Esophagus muscularis mucosa (tissue), 4 donors: ENCODE data around the gene KRT20. TPM values are rescaled to one million over a fixed set of nuclear protein-coding genes. Genes with fewer than 3 reads are reported as not detected.
A peak's percentile ranks its signal among the peaks of the same experiment; 100 is the strongest.
"Not testable (repeated sequence)": the region's sequence is repeated elsewhere in the genome, so short reads cannot be mapped to it uniquely, and the experiment has no call there.

Experiments
- DNase-seq: peaks from one replicate; pipeline ENCODE4 v3.0.0-alpha.2; 2017; ENCODE audit errors: extremely low spot score
- H3K27ac ChIP-seq, 4 donors: fragments of 200-600 bp; sonication (generic); replicated peaks in 1 of 4; 1 replicate in 3 of 4; 2 replicates in 1 of 4; pipeline ENCODE4 v1.5.1; 2016 to 2019; ENCODE audit warnings: mild to moderate bottlenecking in 1 of 4
- H3K27me3 ChIP-seq, 4 donors: fragments of 200-600 bp; sonication (generic); one replicate each; pipeline versions ENCODE4 v1.5.1 to v1.6.0; 2016 to 2019
- H3K36me3 ChIP-seq, 4 donors: fragments of 200-600 bp; sonication (generic); one replicate each; pipeline ENCODE4 v1.5.1; 2016 to 2019
- H3K4me1 ChIP-seq, 4 donors: fragments of 200-600 bp; sonication (generic); one replicate each; pipeline ENCODE4 v1.5.1; 2016 to 2019
- H3K4me3 ChIP-seq, 4 donors: fragments of 200-600 bp; sonication (generic); 1 replicate in 2 of 4; 2 replicates in 2 of 4; pipeline ENCODE4 v1.5.1; 2016 to 2019; ENCODE audit warnings: mild to moderate bottlenecking in 4 of 4, moderate library complexity in 1 of 4
- H3K9me3 ChIP-seq, 4 donors: fragments of 200-600 bp; sonication (generic); 1 replicate in 3 of 4; 2 replicates in 1 of 4; pipeline ENCODE4 v1.5.1; 2016 to 2019
- CTCF ChIP-seq, 3 experiments: fragments of 200-600 bp in 2 of 3; fragments of 450-650 bp in 1 of 3; sonication (generic) in 2 of 3; IDR thresholded peaks; one replicate each; pipeline ENCODE4 v1.5.1; 2017 to 2019; ENCODE audit warnings: antibody characterized with exemption in 3 of 3, mild to moderate bottlenecking in 2 of 3, moderate library complexity in 1 of 3
- EP300 ChIP-seq: sonication (generic); formaldehyde crosslinking; IDR thresholded peaks from one replicate; pipeline ENCODE4 v1.6.1; 2017; ENCODE audit warnings: antibody characterized with exemption
- POLR2A ChIP-seq: fragments of 450-650 bp; IDR thresholded peaks from one replicate; pipeline ENCODE4 v1.6.1; 2017; ENCODE audit warnings: antibody characterized with exemption, moderate library complexity, mild to moderate bottlenecking, low read depth
- POLR2AphosphoS5 ChIP-seq, 2 donors: sonication (generic); formaldehyde crosslinking; IDR thresholded peaks; one replicate each; pipeline ENCODE4 v1.6.1; 2017; ENCODE audit warnings: antibody characterized with exemption in 2 of 2
- WGBS: methylation state at CpG from one replicate; pipeline ENCODE4 v1.1.5; 2018; 5-methylcytosine and 5-hydroxymethylcytosine counted together
- intact Hi-C: fragments of 100-400 bp; cut with DNase I; formaldehyde crosslinking; loops from one replicate; pipeline ENCODE4 v1.15.1; 2023
- total RNA-seq, 4 donors: library from RNA; depleted of rRNA; stranded (reverse); fragments of >200 nt; gene quantifications; one replicate each; pipeline versions ENCODE4 v1.1.0 to v1.2.1, GENCODE V29; 2016

The KRT20 gene
- total RNA-seq, 4 donors from 2014 or later = 0.52 TPM; not detected in 3

GRCh38 chr17:40922239-40922638, 37.2 kb upstream of the KRT20 start:
- intact Hi-C loops = no loop called here
- Histone ChIP-seq H3K4me3 (no peak overlapping the region), H3K36me3 (no peaks in the 10 kb centered on the region), H3K27me3 (no peaks in the 10 kb centered on the region), H3K27ac (peak overlapping the region in 3 of 4 donors; percentile 6 to 49 (median 47)), H3K4me1 (peaks cover 0 to 11% (median 7%) of the 10 kb centered on the region in 4 donors), H3K9me3 (no peaks in the 10 kb centered on the region)
- no peak for DNase-seq
- WGBS = 42% methylated on average over 2 of the region's 2 CpGs
- peak in 1 of 2 donors; percentile 60 for TF ChIP-seq POLR2AphosphoS5 (IDR thresholded peaks at IDR 0.05)
- no peak for TF ChIP-seq CTCF (IDR thresholded peaks at IDR 0.05)
- TF ChIP-seq EP300 = no peak

GRCh38 chr17:40921026-40921425, 36.0 kb upstream of the KRT20 start:
- Histone ChIP-seq H3K27me3 (no peaks in the 10 kb centered on the region), H3K27ac (no peak overlapping the region), H3K9me3 (no peaks in the 10 kb centered on the region), H3K4me3 (no peak overlapping the region), H3K4me1 (peaks cover 0 to 11% (median 7%) of the 10 kb centered on the region in 4 donors), H3K36me3 (no peaks in the 10 kb centered on the region)
- no peak for TF ChIP-seq POLR2AphosphoS5 (IDR thresholded peaks at IDR 0.05)
- 89% methylated on average over 2 of the region's 2 CpGs for WGBS
- DNase-seq = no peak
- intact Hi-C loops = no loop called here

- 93% methylated on average over 2 of the region's 2 CpGs for WGBS
- H3K9me3 ChIP-seq, H3K27ac ChIP-seq, H3K36me3 ChIP-seq, H3K4me3 ChIP-seq, H3K4me1 ChIP-seq, H3K27me3 ChIP-seq, DNase-seq, intact Hi-C loops: not testable (repeated sequence)
These were observed 32.1 kb upstream of the KRT20 start for GRCh38 chr17:40917116-40917515.

- Histone ChIP-seq H3K36me3 (no peaks in the 10 kb centered on the region), H3K27me3 (no peaks in the 10 kb centered on the region), H3K4me1 (peaks cover 0 to 8% (median 0%) of the 10 kb centered on the region in 4 donors), H3K4me3 (no peak overlapping the region), H3K27ac (no peak overlapping the region), H3K9me3 (no peaks in the 10 kb centered on the region)
- TF ChIP-seq POLR2A (no peak), EP300 (no peak)
- no peak for DNase-seq
- WGBS = 0% methylated on average over 1 of the region's 1 CpG
- intact Hi-C loops = no loop called here
These were observed 31.3 kb upstream of the KRT20 start for GRCh38 chr17:40916366-40916765.

- no peak for DNase-seq
- 69% methylated on average over 2 of the region's 2 CpGs for WGBS
- H3K9me3 ChIP-seq = no peaks in the 10 kb centered on the region
- TF ChIP-seq CTCF (IDR thresholded peaks at IDR 0.05) (no peak), POLR2A (no peak), POLR2AphosphoS5 (IDR thresholded peaks at IDR 0.05) (no peak), EP300 (no peak)
- H3K4me1 ChIP-seq = peaks cover 0 to 14% (median 5%) of the 10 kb centered on the region in 4 donors
- no peaks in the 10 kb centered on the region for H3K27me3 ChIP-seq
- H3K36me3 ChIP-seq = no peaks in the 10 kb centered on the region
- no peak overlapping the region for H3K4me3 ChIP-seq
- intact Hi-C loops = no loop called here
- H3K27ac ChIP-seq = no peak overlapping the region
These were observed 30.7 kb upstream of the KRT20 start for GRCh38 chr17:40915721-40916256.

GRCh38 chr17:40915199-40915661, 30.2 kb upstream of the KRT20 start:
- WGBS = 40% methylated on average over 3 of the region's 3 CpGs
- no peaks in the 10 kb centered on the region for H3K27me3 ChIP-seq
- H3K4me3 ChIP-seq = no peak overlapping the region
- H3K27ac ChIP-seq = no peak overlapping the region
- no peaks in the 10 kb centered on the region for H3K36me3 ChIP-seq
- peaks cover 0 to 19% (median 10%) of the 10 kb centered on the region in 4 donors for H3K4me1 ChIP-seq
- no peaks in the 10 kb centered on the region for H3K9me3 ChIP-seq
- DNase-seq = no peak
- TF ChIP-seq CTCF (IDR thresholded peaks at IDR 0.05) (no peak), POLR2A (no peak), POLR2AphosphoS5 (IDR thresholded peaks at IDR 0.05) (no peak), EP300 (no peak)
- intact Hi-C loops = no loop called here
